Uterus (tissue), 4 donors: ENCODE data around the gene FAM43B. TPM values are rescaled to one million over a fixed set of nuclear protein-coding genes. Genes with fewer than 3 reads are reported as not detected.
A peak's percentile ranks its signal among the peaks of the same experiment; 100 is the strongest.

Experiments
- DNase-seq, 2 donors: peaks; one replicate each; pipeline ENCODE4 v3.0.0-alpha.2; 2019 to 2020
- H3K27ac ChIP-seq, 2 donors: fragments of 200-600 bp; sonication (generic); 1 replicate in 1 of 2; 2 replicates in 1 of 2; pipeline ENCODE4 v1.5.1; 2016 to 2018
- H3K27me3 ChIP-seq, 2 donors: fragments of 200-600 bp; sonication (generic); one replicate each; pipeline ENCODE4 v1.5.1; 2018 to 2019; ENCODE audit warnings: control low read depth in 1 of 2
- H3K36me3 ChIP-seq, 2 donors: fragments of 200-600 bp; sonication (generic); one replicate each; pipeline ENCODE4 v1.5.1; 2019; ENCODE audit warnings: control low read depth in 1 of 2
- H3K4me1 ChIP-seq, 2 donors: fragments of 200-600 bp; sonication (generic); one replicate each; pipeline ENCODE4 v1.5.1; 2018 to 2019; ENCODE audit warnings: control low read depth in 1 of 2
- H3K4me3 ChIP-seq, 2 donors: fragments of 200-600 bp; sonication (generic); 1 replicate in 1 of 2; 2 replicates in 1 of 2; pipeline ENCODE4 v1.5.1; 2018 to 2019; ENCODE audit warnings: mild to moderate bottlenecking in 1 of 2
- H3K9me3 ChIP-seq, 2 donors: fragments of 200-600 bp; sonication (generic); one replicate each; pipeline ENCODE4 v1.5.1; 2019; ENCODE audit warnings: control low read depth in 1 of 2
- POLR2A ChIP-seq, 2 donors: fragments of 450-650 bp; IDR thresholded peaks; one replicate each; pipeline ENCODE4 v1.6.1; 2016; ENCODE audit warnings: antibody characterized with exemption in 2 of 2, mild to moderate bottlenecking in 1 of 2, moderate library complexity in 1 of 2
- intact Hi-C: fragments of 100-400 bp; cut with DNase I; formaldehyde crosslinking; loops from one replicate; pipeline ENCODE4 v1.15.1; 2023; ENCODE audit warnings: low total_unique reads
- total RNA-seq, 4 donors: library from RNA; depleted of rRNA in 3 of 4; stranded (reverse); fragments of >200 nt in 3 of 4; gene quantifications; one replicate each; pipeline versions ENCODE4 v1.1.0 to v1.2.4, GENCODE V29; 2014 to 2023
- TF ChIP-seq, protein P1 (sequence below), 4 experiments: fragments of 200-600 bp in 2 of 4; fragments of 450-650 bp in 2 of 4; sonication (generic) in 2 of 4; IDR thresholded peaks; one replicate each; pipeline ENCODE4 v1.5.1; 2016 to 2019; ENCODE audit warnings: antibody characterized with exemption in 4 of 4, mild to moderate bottlenecking in 2 of 4, moderate library complexity in 1 of 4
- donor health status: DM: yes; HTN: yes; CAD: no.

The FAM43B gene
- total RNA-seq, 4 donors from 2014 or later, result 1.5 to 2.3 (median 2.2) TPM; not detected in 1

DNA sequence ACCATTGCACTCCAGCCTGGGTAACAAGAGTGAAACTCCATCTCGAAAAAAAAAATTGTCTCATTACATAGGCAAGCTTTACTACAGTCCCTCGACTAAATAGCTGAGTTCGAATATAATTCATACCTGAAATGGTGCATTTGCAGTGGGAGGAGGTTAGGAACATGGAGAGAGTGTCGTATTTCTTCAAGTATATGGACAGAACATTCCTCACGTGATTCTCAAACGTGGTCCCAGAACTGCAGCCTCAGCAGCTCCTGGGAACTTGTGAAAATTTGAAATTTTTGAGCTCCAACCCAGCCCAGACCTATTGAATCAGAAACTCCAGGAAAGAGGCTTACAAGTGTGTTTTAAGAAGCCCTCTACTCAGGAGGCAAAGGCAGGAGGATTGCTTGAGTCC, 43.7 kb downstream of the FAM43B start:
- intact Hi-C loops, result no loop called here
- Histone ChIP-seq H3K27me3 (no peaks in the 10 kb centered on the region), H3K36me3 (no peaks in the 10 kb centered on the region), H3K9me3 (no peaks in the 10 kb centered on the region), H3K4me3 (no peak overlapping the region), H3K27ac (no peak overlapping the region), H3K4me1 (no peaks in the 10 kb centered on the region)
- TF ChIP-seq, protein P1, sequence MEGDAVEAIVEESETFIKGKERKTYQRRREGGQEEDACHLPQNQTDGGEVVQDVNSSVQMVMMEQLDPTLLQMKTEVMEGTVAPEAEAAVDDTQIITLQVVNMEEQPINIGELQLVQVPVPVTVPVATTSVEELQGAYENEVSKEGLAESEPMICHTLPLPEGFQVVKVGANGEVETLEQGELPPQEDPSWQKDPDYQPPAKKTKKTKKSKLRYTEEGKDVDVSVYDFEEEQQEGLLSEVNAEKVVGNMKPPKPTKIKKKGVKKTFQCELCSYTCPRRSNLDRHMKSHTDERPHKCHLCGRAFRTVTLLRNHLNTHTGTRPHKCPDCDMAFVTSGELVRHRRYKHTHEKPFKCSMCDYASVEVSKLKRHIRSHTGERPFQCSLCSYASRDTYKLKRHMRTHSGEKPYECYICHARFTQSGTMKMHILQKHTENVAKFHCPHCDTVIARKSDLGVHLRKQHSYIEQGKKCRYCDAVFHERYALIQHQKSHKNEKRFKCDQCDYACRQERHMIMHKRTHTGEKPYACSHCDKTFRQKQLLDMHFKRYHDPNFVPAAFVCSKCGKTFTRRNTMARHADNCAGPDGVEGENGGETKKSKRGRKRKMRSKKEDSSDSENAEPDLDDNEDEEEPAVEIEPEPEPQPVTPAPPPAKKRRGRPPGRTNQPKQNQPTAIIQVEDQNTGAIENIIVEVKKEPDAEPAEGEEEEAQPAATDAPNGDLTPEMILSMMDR (IDR thresholded peaks at IDR 0.05), result no peak
- TF ChIP-seq POLR2A (IDR thresholded peaks at IDR 0.05), result no peak
- DNase-seq, result no peak

DNA sequence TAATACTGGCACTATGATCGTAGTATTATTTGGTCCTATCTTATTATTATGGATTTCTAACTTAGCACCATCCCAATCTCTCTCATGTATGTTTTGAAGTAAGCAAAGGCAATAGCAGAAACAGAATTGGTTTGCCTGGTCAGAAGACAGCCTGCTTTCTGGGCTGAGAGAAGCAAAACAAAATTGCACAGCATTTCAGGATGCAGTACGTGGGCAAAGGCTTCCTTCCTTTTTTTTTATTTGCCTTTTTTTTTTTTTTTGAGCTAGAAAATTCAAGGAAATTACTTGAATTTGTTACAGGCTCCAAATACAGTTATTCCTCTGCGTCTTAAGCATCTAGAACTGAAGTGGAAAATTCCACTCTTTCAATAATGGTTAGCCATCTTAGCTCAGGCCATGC, 45.3 kb downstream of the FAM43B start:
- H3K27me3 ChIP-seq, result no peaks in the 10 kb centered on the region
- DNase-seq, result no peak
- no peaks in the 10 kb centered on the region for H3K4me1 ChIP-seq
- peak overlapping the region; percentile 50 to 70 for H3K27ac ChIP-seq
- intact Hi-C loops, result no loop called here
- no peaks in the 10 kb centered on the region for H3K9me3 ChIP-seq
- peak in 1 of 2 donors; percentile 11 for TF ChIP-seq POLR2A (IDR thresholded peaks at IDR 0.05)
- TF ChIP-seq, protein P1 (IDR thresholded peaks at IDR 0.05), result no peak
- no peaks in the 10 kb centered on the region for H3K36me3 ChIP-seq
- no peak overlapping the region for H3K4me3 ChIP-seq

DNA sequence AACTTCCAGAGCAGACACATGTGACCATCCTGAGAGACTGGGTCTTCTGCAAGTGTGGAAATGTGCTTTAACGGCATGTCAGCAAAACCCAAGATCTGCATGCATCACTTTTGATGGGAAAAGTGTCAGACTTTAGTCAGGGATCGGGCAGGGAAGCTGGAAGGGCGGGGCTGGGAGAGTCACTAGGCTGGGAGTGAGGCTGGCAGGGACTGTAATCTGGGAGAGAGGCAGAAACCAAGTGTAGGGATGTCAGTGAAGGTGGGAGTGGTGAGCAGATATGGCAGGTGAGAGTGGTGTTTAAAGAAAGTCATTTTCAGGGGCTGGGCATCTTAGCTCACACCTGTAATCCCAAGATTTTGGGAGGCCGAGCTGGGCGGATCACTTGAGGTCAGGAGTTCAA, 47.8 kb downstream of the FAM43B start:
- TF ChIP-seq, protein P1 (IDR thresholded peaks at IDR 0.05), result no peak
- TF ChIP-seq POLR2A (IDR thresholded peaks at IDR 0.05), result no peak
- H3K4me1 ChIP-seq, result no peaks in the 10 kb centered on the region

DNA sequence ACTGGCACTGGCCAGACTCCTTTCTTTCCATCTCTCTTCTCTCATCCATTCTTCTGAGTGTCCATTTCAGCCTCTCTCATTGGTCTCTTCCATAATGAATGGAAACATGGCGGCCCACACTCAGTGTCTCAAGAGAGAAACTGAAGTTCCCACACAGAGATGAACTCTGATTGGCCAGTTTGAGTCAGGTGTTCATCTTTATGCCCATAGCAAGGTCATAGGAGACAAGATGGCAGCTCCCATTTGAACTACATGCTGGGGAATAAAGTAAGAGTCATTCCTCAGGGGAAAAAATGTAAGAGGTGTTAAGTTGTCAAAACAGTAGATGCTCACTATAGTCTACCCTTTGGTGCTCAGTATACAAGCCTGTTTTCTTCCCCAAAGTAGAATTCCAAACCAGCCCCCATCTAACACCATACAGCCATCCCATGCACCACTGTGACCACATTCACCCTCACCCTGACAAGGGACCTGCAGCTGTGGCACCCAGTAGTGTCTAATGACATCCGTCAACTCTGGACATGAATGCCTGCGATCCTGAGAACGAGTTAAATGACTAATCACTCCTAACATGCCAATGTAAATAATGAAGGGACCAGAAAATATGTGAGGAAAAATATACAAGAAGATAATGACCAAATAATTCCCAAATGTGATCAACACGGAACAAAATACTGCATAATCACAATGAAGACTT, 48.9 kb downstream of the FAM43B start:
- no peak for DNase-seq
- Histone ChIP-seq H3K4me3 (no peak overlapping the region), H3K4me1 (no peaks in the 10 kb centered on the region), H3K27me3 (no peaks in the 10 kb centered on the region), H3K9me3 (no peaks in the 10 kb centered on the region), H3K36me3 (no peaks in the 10 kb centered on the region), H3K27ac (no peak overlapping the region)
- intact Hi-C loops, result no loop called here
- TF ChIP-seq, protein P1 (IDR thresholded peaks at IDR 0.05), result no peak
- TF ChIP-seq POLR2A (IDR thresholded peaks at IDR 0.05), result no peak

More for the DNA sequence above, 47.8 kb downstream of the FAM43B start:
- Histone ChIP-seq H3K27ac (no peak overlapping the region), H3K27me3 (no peaks in the 10 kb centered on the region), H3K36me3 (no peaks in the 10 kb centered on the region), H3K9me3 (no peaks in the 10 kb centered on the region), H3K4me3 (no peak overlapping the region)
- no peak for DNase-seq
- intact Hi-C loops, result no loop called here

DNA sequence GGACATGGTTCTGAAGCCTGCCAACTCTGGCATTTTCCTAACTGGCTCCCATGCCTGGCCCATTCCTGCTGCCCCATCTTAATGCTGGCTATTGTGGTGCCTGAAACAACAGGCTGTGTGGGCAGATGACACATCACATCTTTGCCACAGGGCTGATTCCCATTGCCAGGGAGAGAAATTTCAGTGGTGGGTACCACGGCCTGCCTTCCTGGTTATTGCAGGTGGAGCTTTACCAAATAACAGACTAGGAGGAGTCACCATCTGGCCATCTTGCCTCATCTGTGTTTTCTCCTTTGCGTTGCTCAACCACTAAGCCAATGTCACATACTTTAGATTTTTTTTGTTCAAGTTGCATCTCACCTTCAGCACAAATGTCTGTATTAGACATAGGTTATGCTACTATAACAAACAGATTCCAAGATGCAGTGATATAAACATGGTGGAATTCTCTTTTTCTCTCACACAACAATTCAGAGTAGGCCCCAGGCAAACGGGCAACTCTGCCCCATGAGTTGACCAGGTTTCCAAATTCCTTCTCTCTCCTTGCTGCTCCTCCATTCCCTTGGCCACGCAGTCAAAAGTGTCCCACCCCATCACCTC, 50.6 kb downstream of the FAM43B start:
- no peak overlapping the region for H3K4me3 ChIP-seq
- H3K27ac ChIP-seq, result no peak overlapping the region
- no peaks in the 10 kb centered on the region for H3K27me3 ChIP-seq
- intact Hi-C loops, result no loop called here
- no peak for TF ChIP-seq POLR2A (IDR thresholded peaks at IDR 0.05)
- TF ChIP-seq, protein P1 (IDR thresholded peaks at IDR 0.05), result no peak
- H3K4me1 ChIP-seq, result no peaks in the 10 kb centered on the region
- no peak for DNase-seq
- H3K9me3 ChIP-seq, result no peaks in the 10 kb centered on the region
- no peaks in the 10 kb centered on the region for H3K36me3 ChIP-seq
